NCI-H748 treated with DMSO at 0.1 percent for 48 hours (cell line): ENCODE measurements around the gene SARS2.

Source experiments
- DNase-seq: peaks from one replicate; lab custom pipeline; 2025; lab: John Stamatoyannopoulos, UW

SARS2 gene

DNA sequence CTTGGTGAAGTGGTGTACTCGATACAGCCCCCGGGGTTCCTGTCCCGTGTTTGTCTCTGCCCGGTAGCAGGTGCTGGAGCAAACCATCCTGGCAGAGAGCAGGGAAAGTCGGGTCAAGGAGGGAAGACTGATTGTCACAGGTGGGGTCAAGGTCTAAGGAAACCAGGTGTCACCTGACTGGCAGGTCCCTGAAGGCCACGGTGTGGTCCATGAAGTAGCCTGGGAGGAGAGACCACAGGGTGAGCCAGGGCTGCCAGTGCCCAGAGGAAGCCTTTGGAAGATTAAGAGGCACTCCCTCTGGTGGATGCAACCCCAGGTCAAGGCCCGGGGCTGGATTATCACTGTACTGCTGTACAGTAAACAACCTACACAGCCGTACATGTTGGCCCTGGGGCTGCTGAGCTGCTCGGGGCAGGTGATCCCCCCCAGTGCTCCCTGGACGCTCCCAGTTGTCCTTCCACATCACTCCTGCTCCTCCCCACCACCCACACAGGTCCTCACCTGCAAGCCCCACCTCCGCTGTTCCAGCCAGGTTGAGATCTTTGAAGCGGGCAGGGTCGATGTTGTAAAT lies 12.6 kb downstream of the SARS2 start:
- no peak for DNase-seq

DNA sequence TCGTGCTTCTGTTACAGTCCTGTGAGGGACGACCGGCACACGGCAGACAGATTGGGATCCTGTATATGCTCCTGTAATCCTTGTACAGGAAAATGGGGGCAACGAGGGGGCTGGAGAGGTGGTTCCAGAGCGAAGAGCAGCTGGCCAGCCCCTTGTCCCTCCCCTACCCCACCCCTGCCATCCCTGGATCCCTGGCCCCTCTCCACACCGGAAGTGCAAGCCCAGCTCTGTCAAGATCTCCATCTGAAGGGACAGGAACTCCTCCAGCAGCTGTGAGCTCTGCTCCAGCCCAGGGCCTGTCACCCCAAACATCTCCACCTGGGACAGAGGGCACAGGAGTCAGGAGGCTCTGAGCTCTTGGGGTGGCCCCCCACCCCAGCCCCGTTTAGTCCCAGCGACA lies 13.0 kb downstream of the SARS2 start:
- no peak for DNase-seq

DNA sequence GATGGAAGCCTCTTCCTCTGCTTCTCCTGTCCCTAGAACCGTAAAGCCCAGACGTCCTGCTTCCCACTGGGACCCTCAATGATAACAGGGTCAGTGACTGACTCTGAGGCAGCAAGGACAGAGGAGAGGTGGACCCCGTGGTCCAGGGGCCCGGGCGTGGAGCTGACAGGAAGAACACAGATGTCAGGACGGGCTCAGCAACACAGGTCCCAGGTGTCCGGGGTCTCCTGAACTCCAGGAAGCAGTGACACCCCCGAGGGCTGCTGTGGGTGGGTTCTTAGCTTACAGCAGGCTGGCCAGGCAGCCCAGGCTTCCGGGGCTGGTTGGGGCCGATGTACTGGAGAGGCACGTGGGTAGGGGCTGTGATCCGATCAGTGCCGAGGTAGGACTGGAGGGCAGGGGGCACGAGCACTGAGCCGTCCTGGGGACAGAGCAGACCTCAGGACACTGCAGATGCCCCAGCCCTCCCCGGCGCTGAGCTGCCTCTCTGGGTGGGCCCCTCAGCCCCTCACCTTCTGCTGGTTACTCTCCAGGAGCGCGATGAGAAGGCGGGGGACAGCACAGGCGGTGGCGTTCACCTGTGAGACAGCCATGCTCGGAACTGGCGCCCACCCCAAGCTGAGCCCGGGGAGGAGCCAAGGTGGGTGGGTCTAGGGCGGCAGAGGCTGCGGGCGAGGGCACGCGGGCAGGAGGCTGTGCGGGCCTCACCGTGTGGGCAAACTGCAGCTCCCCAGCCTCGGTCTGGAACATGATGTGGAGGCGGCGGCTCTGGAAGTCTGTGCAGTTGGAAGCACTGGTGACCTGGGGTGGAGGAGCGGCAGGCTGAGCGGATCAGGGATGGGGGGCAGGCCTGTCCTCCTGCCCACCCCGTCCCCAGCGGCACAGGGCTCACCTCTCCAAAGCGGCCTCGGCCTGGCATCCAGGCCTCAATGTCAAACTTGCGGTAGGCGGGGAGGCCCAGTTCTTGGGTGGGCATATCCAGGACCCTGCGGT lies 14.9 kb downstream of the SARS2 start:
- DNase-seq = no peak

DNA sequence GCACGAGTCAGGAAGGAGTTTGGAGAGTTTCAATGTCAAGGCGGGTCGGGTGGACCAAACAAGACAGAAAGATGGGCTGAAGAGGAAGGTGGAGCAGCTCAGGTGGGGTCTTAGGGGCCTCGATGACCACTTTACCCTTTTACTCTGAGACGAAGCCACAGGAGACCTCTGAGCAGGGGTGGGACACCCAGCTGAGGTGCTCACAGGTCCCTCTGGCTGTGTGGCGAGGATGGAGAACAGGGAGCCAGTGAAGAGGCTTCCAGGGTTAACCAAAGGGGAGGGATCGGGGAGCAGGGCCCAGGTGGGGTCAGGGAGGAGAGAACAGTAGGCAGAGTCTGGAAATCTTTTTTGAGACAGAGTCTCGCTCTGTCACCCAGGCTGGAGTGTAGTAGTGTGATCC lies 16.6 kb downstream of the SARS2 start:
- DNase-seq = no peak

DNA sequence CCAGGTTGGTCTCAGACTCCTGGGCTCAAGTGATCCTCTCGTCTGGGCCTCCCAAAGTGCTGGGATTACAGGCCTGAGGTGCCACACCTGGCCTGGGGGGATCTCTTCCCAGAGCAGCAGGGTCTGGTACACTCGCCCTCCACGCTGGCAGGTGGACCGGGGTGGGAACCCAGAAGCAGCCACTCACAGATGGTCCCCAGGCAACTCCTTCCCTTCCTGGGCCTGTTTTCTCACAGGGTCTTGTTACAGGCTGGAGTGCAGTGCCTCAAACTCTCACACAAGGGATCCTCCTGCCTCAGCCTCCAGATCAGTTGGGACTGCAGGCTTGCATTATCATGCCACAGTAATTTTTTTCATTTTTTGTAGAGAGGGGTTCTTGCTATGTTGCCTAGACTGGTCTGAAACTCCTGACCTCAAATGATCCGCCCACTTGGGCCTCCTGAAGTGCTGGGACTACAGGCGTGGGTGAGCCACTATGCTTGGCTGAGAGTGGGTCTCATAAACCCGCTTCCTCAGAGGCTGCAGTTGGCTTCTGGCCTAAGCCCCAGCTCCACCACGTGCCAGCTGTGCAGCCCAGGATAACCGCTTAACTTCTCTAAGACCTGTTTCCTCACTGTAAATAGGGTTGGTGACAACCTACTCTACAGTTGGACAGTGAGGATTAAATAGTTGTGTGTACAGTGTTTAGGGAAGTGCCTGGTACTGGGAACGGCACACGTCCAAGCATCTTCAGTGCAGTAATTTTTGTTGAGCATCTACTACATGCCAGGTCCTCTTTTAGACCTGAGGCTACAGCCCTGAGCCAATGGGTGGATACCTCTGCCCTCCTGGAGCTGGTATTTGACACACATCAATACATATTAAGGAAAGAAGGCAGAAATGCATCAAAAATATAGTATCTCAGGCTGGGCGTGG lies 17.7 kb downstream of the SARS2 start:
- no peak for DNase-seq

DNA sequence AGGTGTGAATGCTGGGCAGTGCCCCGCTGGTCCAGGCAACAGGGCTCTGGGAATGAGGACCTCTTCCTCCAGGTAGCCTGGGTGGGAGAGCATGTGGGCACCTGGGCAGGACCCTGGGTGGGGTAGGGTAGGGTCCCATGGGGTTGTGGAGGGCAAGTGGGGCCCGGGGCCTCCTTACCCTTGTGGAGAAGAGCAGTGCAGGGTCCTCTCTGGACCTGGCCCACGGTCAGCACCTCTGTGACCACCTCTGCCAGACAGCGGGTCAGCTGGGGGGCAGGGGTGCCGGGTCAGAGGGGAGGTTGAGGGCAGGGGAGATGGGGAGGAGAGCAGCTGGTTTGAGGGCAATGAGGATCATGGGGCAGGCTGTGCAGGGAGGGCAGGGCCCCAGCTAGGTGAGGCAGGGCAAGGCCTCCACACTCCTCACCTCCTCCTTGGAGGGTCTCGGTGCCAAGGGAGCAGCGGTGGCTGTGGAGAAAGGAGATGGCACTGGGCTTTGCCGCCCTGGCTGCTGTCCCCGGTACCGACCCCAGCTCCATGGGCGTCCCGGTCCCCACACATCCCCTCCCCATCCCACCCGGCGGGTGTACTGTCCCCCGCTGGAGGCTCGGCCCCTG lies 19.1 kb downstream of the SARS2 start:
- no peak for DNase-seq

DNA sequence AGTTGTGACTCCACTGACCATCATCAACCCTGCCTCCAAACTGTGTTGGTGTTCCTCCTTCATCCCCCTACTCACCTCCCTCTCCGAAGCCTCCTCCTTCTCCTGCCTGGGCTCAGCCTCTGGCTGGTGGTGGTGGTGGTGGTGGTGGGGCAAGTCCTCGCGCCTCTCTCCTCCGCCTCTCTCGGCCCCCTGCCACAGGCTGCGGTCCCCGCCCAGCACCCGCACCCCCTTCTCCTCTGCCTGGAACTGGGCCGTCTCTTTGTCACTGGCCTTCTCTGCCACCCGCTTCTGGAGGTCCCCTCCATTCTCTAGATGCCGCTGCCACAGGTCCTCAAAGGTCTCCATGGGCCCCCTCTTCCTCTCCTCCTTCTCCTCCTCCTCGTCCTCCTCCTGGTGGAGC lies 20.1 kb downstream of the SARS2 start:
- DNase-seq = no peak

DNA sequence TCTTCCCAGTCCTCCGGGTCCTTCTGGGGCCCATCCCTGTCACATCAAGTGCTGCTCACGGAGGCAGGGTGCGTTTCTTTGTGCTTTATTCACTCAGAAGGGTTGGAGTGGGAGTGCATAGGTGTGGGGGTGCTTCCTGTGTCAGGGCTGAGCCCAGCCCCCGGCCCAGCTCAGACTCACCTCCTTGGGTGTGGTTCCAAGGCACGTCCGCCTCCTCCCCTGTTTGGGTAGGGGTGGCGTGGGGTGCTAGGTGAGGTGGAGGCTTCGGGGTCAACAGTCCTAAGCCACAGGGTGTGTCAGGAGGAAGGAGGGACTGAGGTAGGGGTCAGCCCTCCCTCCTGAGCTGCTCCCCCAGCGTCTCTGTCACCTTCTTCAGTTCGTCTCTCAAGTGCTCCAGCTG lies 21.7 kb downstream of the SARS2 start:
- DNase-seq = no peak

DNA sequence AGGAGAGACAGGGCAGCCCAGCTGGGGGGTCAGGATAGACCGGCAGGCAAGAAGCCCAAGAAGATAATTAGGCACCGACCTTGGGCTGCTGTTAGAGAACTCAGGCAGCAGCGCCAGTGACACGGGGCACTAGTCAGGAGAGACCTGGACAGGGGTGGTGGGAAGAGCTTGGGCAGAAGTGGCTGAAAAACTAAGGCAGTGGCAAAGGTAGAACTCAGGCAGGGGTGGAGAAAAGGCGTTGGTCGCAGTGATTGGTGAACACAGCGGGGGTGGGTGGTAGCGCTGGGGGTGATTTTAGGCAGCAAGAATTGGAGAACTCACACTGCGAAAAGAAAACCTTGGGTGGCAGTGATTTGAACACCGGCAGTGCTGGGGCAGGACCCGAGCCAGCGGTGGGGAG lies 22.9 kb downstream of the SARS2 start:
- no peak for DNase-seq

DNA sequence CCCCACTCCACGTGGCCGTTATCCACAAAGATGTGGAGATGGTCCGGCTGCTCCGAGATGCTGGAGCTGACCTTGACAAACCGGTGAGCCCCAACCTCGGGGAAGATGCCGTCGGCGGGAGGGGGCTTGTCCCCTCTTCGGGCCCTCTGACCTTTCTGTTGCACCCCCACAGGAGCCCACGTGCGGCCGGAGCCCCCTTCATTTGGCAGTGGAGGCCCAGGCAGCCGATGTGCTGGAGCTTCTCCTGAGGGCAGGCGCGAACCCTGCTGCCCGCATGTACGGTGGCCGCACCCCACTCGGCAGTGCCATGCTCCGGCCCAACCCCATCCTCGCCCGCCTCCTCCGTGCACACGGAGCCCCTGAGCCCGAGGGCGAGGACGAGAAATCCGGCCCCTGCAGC lies 23.3 kb downstream of the SARS2 start:
- DNase-seq = no peak

DNA sequence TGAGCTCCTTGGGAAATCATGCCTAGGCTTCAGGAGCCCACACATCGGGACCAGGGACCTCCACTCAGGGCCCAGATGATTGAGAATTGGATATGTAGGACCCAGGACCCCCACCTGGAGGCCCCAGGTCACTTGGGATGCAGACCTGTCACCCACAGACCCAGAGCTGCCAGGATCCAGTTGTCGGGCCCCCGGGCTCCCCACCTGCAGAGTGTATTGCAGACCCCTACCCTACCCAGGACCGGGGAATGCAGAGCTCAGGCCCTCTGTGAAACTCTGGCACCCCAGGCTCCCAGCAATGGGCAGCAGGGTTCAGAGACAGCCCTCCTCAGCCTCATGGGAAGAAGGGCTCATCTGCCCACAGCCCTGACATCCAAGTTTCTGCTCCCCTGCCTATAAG lies 24.9 kb downstream of the SARS2 start:
- DNase-seq = no peak

DNA sequence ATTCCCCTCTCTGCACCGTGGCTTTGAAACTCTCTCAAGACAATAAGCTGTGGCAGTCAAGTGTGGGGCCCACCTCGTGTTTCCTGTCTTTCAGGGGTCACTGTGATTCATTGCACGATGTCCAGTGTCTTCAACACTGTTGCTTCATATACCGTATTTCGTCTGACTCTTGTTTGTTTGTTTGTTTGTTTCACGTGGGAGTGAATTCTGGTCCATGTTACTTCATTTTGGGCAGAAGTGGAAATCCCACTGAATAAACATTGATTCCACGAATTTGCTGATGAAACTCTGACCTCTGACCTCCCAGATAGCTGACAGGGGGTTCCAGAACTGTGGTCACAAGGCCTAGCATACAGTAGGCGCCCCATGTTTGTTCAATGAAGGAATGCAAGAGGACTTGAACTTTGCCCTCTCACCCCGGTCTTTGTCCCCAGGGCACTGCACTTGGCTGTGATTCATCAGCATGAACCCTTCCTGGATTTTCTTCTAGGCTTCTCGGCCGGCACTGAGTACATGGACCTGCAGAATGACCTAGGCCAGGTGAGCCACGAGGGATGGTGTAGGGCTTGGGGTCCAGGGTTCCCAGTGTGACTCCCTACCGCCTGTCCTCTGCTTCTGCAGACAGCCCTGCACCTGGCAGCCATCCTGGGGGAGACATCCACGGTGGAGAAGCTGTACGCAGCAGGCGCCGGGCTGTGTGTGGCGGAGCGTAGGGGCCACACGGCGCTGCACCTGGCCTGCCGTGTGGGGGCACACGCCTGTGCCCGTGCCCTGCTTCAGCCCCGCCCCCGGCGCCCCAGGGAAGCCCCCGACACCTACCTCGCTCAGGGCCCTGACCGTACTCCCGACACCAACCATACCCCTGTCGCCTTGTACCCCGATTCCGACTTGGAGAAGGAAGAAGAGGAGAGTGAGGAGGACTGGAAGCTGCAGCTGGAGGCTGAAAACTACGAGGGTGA lies 25.7 kb downstream of the SARS2 start:
- no peak for DNase-seq

DNA sequence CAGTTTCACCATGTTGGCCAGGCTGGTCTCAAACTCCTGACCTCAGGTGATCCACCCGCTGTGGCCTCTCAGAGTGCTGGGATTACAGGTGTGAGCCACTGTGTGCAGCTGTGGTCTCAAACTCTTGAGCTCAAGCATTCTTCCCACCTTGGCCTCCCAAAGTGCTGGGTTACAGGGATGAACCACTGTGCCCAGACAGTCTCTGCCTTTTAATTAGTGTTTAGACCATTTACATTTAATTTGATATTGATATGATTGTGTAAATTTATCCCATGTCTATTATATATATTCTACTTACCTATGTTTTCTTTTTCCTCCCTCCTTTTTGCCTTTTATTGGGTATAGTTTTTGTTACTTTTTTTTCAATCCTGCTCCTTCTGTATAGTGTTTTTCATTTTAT lies 28.9 kb downstream of the SARS2 start:
- DNase-seq = no peak

DNA sequence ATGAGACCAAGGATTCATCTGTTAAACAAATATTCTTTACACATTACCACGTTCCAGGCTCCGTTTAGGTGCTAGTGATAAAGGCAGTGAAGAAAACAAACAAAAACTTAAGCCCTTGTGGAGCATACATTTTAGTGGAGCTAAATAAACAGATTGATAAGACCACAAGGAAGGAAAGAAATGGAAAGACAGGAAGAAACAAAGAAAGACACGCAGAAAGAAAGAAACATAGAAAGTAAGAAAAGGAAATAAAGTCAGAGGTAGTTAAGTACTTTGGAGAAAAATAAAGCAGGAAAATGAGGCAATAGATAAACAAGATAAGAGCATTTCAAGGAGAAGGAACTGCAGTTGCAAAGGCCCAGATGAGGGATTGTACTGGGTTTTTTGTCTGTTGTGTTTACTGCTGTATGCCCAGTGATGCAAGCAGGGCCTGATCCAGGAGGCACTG lies 29.8 kb downstream of the SARS2 start:
- no peak for DNase-seq

DNA sequence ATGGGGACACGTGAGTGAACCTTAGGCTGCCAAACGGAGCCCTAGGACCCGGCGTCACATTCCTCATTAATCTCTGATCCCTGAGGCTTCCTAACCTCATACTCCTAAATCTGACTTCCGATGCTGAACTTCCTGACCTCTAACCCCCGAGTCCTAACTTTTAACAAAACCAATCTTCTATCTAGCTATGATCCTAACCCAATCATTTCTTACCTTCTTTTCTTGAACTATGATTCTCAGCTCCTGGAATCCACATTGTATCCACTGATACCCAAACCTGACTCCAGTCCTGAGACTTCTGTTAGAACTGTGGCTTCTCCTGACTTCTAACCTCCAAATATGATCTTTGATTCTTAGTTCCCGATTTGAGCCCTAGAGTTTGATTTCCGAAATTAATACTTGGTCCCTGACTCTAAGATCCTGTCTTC lies 30.3 kb downstream of the SARS2 start:
- DNase-seq = peak; percentile 65

DNA sequence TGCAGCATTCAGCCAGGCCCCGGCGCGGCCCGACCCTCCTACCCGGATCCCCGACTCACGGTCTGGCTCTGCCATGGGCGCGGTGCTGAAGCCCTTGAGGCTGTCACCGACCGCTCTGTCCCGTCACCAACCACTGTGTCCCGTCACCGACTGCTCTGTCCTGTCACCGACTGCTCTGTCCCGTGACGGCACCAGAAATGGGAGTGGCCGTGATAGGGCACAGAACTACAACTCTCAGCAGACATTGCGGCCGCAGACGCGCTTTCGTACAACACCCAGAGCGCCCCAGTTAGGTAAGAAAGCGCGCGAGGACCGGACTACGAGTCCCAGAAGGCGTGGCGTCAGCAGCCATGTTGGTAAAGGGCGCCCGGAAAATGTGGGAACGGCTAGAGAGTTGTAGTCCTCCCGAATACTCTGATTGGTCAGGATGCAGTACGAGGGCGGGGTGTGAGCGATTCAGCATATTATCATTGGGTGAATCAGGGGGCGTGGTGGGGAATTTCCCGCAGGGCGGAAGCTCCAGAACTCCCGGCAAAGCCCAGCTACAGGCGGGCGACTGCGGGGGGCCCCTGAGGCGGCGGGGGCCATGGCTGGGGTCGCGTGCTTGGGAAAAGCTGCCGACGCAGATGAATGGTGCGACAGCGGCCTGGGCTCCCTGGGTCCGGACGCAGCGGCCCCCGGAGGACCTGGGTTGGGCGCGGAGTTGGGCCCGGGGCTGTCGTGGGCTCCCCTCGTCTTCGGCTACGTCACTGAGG lies 30.9 kb downstream of the SARS2 start, which contains the start of the genes NFKBIB and SIRT2:
Gene NFKBIB, plus strand, starts transcription at position 523 of the 755 bp plus-strand sequence. Its CDS starts 64 bp downstream, at position 587.
Gene SIRT2, minus strand, starts transcription at position 172 of the 755 bp plus-strand sequence. Its CDS starts 97 bp downstream, at position 75.
- peak; percentile 99 for DNase-seq

DNA sequence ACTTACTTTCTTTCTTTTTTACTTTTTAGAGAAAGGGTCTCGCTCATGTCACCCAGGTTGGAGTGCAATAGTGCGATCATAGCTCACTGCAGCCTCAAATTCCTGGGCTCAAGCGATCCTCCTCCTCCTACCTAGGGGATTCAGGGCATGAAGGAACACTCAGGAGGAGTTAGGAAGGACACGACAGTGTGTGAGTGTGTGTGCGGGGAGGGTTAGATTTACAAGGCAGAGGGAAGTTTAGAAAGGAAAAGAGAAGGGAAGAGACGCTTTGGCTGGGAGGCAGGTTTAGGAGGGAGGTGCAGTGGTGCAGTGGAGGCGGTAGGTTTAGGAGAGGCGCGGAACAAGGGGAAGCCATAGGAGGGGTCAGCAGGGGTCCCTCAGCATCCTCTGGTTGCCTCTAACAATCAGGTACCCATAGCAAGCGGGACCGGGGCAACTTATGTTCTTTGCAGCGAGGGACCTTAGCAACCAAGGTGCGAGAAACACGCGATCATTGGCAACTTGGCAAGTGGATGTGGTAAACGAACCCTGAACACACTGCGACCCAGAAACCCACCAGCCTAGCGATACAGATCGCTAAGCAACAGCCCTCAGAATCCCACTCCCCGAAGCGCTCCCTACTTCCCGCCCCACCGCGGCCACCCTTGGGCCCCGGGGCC lies 31.6 kb downstream of the SARS2 start:
- DNase-seq = no peak

DNA sequence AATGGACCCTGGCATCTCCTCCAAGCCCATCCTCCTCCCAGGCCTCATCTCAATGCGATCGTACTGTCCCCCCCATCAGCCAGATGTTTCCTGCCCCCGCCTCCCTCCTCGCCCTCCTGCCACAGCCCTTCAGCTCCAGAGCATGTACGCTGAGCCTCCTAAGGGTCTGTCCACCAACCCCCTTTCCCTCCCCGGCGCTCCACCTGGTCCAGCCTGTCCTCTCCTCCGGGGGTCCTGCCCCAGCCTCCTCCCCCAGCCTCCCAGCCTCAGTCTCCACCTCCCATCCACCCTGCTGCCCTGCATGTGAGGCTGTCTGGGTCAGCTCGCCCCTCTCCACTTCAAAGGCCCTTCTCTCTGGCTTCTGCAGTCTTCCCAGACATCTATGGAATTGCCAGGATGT lies 35.6 kb downstream of the SARS2 start:
- DNase-seq = no peak

DNA sequence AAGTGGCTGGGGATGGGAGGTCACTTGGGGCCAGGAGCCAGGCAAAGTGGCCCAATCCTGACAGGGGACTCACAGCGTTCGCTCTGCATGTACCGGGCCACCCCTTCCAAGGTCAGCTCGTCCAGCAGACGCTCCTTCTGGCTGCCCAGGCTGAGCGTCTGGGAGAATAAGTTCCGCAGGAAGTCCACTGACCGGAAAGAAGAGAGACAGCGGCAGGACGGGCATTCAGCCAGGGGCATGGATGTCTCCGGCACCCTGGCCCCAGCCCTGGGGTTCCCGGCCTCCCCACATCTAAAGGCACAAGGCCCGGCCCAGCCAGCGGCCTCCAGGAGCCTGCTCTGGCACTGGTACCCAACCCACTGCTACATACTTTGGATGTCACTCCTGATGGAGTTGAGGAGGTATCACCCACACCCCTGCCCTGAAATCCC lies 37.2 kb downstream of the SARS2 start:
- no peak for DNase-seq
